ENCODE measurements around the gene ZNF718.
"Not testable (repeated sequence)": the region's sequence is repeated elsewhere in the genome, so short reads cannot be mapped to it uniquely, and the experiment has no call there.

ZNF718 gene

DNA sequence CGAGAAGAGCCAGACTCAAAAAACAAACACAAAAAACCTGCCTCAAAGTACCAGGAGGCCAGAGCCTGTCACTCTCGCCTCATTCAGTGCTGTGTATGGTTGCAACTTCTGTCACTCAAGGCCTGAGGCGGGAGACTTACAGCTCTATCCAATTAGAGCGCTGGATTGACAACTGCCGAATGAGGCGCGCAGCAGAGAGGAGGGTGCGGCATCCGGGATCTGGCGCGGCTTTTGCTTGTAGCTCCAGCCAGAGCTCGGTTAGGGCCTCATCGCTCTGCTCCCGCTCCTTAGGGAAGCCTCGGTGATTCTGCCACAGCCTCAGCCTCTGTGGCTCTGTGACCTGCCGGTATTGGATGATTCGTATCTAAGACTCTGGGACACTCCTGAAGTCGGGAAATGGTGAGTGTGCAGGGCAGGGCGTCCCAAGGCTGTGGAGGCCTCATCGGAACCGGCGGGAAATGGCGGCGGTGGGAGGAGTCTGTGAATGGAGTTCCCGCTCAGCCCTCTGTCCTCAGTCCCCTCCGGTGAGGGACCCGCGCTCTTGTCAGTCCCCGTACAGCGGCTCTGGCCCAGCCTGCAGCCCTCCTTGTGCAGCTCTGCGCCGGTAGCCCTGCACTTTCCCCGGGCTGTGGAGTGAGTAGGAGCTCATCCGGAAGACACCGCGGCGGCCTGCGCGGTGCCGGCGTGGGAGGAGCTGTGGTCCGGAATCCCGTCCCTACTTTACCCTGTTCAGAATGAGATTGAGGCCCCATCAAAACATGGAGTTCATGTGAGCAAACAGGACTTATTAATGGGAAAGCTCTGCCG, at the start of gene ZNF718:
Gene ZNF718, plus strand, starts transcription at position 227 of the 807 bp plus-strand sequence. Its CDS starts 170 bp downstream, at position 397.
- peak; percentile 54 to 95 (median 88) for DNase-seq

- DNase-seq: no peak
These were observed 38.4 kb upstream of the ZNF718 start for GRCh38 chr4:85951-86350.

DNA sequence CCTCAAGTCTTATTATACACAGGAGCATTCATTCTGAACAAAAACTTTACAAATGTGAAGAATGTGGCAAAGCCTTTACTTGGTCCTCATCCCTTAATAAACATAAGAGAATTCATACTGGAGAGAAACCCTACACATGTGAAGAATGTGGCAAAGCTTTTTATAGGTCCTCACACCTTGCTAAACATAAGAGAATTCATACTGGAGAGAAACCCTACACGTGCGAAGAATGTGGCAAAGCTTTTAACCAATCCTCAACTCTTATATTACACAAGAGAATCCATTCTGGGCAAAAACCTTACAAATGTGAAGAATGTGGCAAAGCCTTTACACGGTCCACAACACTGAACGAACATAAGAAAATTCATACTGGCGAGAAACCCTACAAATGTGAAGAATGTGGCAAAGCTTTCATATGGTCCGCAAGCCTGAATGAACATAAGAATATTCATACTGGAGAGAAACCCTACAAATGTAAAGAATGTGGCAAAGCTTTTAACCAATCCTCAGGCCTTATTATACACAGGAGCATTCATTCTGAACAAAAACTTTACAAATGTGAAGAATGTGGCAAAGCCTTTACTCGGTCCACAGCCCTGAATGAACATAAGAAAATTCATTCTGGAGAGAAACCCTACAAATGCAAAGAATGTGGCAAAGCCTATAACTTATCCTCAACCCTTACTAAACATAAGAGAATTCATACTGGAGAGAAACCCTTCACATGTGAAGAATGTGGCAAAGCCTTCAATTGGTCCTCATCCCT, 37.6 kb upstream of the ZNF718 start:
- DNase-seq: not testable (repeated sequence)

- no peak for DNase-seq
These were observed 25.9 kb upstream of the ZNF718 start for GRCh38 chr4:98386-98785.

- DNase-seq: no peak
These were observed 24.4 kb upstream of the ZNF718 start for GRCh38 chr4:99863-100262.

DNA sequence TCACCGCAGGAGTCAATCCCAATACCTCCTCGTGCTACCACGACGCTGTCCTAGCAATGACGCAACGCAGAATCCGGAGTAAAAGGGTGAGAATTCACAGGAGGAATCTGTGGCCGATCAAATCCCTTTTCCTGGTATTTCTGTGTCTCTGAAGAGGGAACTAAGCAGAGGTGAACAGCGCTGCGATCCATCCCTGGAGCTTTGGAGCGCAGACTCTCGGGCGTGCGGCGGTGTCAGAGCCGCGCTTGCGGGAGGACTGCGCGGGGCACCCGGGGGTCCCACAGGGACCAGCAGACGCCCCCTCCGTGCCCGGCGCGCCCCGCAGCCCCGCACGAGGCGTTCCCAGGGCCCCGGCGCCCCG, 17.2 kb upstream of the ZNF718 start:
- no peak for DNase-seq

DNA sequence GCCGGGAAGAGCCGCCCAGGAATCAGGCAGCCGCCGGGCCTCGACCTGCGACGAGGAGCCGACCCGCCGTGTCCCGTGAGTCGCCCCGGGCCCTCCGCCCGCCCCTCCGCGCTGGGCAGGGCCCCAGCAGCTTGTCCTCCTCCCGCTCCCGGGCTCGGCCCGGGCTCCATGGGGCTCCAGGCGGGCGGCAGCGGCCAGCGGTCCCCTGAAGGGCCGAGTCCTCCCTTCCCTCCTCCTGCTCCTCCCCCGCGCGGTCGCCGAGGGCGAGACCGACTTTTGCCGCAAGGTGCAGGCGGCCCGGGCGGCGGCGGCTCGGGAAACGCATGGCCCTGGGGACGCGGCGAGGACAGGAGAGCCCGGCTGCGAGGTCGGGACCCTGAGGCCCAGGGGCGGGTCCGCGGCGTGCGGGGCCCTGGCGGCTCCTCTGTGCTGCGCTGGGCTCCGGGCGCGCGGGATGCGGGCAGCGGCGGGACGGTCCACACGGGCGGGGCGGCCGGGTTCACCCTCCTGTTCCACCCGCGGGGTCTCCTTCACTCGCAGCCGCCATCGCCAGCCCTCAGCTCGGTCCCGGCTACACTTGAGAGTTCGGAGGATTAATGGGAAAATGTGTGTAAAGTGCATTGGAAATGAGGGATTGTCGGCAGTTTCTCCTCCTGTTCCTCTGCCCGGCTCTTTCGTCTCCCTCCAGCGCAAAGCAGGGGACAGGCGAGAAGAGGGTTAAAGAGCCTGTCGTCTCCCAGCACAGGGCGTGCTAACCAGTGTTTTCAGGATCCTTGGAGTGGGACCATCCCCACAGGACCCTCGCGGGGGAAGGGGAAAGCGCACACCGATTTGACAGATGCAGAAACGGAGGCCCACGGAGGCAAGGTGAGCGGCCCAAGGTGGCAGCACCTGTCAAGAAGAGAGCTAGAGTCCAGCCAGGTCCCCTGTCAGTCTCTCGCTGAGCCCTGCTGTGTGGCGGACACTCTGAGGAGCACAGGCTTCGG, 16.6 kb upstream of the ZNF718 start:
- no peak for DNase-seq

DNA sequence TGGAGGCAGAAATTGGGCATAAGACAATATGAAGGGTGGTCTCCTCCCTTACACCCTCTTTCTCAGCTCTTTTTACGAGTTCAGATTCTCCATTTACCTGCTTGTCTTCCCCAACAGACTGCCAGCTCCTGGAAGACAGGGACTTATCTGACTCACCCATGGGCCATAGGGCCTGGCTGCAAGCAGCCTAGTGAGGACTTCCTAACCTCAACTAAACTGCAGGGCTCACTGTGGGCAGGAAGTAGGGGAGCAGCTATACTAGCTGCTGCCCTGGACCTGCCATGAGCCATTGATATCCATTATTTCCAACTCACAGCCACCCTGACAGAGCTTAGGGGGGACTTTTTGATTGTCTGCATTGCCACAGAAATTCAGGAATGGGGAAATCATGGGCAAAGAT, 11.5 kb upstream of the ZNF718 start:
- DNase-seq: no peak

- no peak for DNase-seq
These were observed 10.6 kb upstream of the ZNF718 start for GRCh38 chr4:113732-114131.

DNA sequence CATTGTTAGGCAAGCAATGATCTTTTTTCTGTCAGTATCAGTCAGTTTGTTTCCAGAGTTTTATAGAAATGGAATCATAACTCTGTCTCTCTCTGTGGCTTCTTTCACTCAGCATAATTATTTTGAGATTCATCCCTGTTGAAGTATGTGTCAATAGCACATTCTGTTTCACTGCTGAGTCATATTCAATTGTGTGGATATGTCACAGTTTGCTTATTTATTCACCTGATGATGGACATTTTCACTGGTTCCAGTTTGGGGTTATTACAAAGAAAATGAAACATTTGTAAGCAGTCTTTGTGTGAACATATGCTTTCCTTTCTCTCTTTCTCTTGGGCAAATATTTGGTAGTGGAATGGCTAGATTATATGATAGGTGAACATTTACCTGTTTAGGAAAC, 10.2 kb upstream of the ZNF718 start:
- no peak for DNase-seq

- DNase-seq: no peak
These were observed 7.8 kb upstream of the ZNF718 start for GRCh38 chr4:116499-116898.

GRCh38 chr4:120616-121015, 3.7 kb upstream of the ZNF718 start:
- DNase-seq: no peak

DNA sequence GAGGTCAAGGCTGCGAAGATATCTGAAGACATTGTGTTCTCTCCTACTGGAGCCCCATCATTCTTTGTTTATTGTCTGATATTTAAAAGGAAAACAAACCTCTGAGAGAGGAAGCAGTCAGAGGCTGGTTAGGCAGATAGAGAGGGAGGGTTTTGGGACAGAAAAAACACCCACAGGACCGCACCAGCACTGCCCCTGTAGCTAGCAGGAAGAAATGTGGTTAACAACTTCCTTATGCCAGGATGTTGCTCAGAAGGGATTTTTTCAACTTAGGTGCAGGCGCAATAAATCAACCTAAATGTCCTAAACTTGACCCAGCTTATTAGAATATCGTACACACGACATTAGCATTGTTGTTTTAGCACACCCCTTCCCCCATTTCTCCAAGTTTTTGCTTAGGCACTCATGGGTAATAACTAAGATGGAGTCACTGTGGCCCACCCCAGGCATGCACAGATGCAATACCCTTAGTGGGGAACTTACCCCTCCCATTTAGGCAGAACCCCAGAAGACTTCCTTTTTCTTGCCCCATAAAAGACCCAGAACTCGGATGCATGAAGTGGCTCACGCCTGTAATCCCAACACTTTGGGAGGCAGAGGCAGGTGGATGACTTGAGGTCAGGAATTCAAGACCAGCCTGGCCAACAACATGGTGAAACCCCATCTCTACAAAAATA, 2.8 kb upstream of the ZNF718 start:
- DNase-seq: no peak

GRCh38 chr4:123922-124274, 403 bp upstream of the ZNF718 start:
- DNase-seq: not testable (repeated sequence)

- DNase-seq: peak in 10 of 14 donors; percentile 1 to 66 (median 37)
These were observed 930 bp downstream of the ZNF718 start for GRCh38 chr4:125091-125771.

DNA sequence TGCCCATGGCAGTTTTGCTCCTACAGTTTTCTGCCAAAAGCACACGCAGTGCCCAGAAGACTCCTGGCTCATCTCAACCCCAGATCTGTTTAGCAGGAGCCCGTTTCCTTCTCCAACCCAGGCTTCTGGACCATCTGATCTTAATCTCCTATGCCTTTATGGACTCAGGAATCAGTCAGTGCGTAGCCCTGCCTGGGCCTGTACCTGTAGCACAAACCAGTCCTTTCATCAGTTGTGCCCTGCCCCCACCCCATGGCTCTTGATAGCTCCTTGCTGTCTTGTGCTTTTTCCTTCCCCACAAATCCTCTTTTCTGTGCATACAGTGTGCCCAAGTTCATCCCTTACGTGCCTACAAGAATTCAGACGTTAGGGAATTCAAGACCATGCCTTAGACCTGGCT, 1.5 kb downstream of the ZNF718 start:
- DNase-seq: peak in 1 of 14 donors; percentile 11

GRCh38 chr4:132483-132882, 8.2 kb downstream of the ZNF718 start:
- DNase-seq: no peak

DNA sequence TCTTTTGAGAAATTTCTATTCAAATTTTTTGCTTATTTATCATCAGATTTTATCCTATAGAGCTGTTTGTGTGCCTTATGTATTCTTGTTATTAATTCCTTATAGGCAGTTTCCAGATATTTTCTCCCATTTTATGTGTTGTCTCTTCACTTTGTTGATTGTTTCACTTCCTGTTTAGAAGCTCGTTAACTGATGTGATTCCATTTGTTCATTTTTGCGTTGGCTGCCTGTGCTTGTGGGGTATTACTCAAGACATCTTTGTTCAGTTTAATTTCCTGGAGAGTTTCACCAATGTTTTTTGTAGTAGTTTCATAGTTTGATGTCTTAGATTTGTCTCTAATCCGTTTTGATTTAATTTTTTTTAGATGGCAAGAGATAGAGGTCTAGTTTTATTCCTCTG, 14.6 kb downstream of the ZNF718 start:
- DNase-seq: no peak

- no peak for DNase-seq
These were observed 15.4 kb downstream of the ZNF718 start for GRCh38 chr4:139691-140090.

GRCh38 chr4:146621-147020, 22.3 kb downstream of the ZNF718 start:
- DNase-seq: no peak

- DNase-seq: no peak
These were observed 22.9 kb downstream of the ZNF718 start for GRCh38 chr4:147233-147632.

Data from C1 segment of cervical spinal cord (tissue), 14 donors.